ENCODE measurements around the gene ENTR1.

DNA sequence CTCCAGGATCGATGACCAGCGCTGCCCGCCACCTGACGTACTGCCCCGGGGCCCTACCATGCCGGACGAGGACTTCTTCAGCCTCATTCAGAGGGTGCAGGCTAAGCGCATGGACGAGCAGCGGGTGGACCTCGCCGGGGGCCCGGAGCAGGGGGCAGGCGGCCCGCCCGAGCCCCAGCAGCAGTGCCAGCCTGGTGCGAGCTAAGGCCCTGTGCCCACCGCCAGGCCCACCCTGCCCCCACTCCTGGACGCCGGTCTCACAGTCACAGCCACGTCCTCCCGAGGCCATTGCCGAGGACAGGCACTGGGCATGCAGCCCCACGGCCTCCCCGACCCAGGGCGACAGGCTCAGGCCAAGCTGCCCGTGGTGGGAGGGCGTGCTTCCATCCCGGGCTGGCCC, 52.4 kb downstream of the ENTR1 start:
- TF ChIP-seq, protein P1, sequence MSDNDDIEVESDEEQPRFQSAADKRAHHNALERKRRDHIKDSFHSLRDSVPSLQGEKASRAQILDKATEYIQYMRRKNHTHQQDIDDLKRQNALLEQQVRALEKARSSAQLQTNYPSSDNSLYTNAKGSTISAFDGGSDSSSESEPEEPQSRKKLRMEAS (IDR thresholded peaks at IDR 0.05) = no peak
- TF ChIP-seq EP300 (IDR thresholded peaks at IDR 0.05; ENCODE audit: borderline replicate concordance) (no peak), ZBTB7A (IDR thresholded peaks at IDR 0.05; ENCODE audit: low read depth) (no peak), YY1 (IDR thresholded peaks at IDR 0.05; ENCODE audit: low read depth) (no peak), TAF1 (IDR thresholded peaks at IDR 0.05; ENCODE audit: low read depth) (no peak), CREB1 (IDR thresholded peaks at IDR 0.05; ENCODE audit: low read depth) (no peak), TEAD4 (IDR thresholded peaks at IDR 0.05) (no peak), NFIC (IDR thresholded peaks at IDR 0.05) (no peak), EGR1 (IDR thresholded peaks at IDR 0.05) (no peak), CEBPB (IDR thresholded peaks at IDR 0.05) (no peak), FOXM1 (IDR thresholded peaks at IDR 0.05; ENCODE audit: borderline replicate concordance, low read depth) (no peak)
- TF ChIP-seq, protein P2, sequence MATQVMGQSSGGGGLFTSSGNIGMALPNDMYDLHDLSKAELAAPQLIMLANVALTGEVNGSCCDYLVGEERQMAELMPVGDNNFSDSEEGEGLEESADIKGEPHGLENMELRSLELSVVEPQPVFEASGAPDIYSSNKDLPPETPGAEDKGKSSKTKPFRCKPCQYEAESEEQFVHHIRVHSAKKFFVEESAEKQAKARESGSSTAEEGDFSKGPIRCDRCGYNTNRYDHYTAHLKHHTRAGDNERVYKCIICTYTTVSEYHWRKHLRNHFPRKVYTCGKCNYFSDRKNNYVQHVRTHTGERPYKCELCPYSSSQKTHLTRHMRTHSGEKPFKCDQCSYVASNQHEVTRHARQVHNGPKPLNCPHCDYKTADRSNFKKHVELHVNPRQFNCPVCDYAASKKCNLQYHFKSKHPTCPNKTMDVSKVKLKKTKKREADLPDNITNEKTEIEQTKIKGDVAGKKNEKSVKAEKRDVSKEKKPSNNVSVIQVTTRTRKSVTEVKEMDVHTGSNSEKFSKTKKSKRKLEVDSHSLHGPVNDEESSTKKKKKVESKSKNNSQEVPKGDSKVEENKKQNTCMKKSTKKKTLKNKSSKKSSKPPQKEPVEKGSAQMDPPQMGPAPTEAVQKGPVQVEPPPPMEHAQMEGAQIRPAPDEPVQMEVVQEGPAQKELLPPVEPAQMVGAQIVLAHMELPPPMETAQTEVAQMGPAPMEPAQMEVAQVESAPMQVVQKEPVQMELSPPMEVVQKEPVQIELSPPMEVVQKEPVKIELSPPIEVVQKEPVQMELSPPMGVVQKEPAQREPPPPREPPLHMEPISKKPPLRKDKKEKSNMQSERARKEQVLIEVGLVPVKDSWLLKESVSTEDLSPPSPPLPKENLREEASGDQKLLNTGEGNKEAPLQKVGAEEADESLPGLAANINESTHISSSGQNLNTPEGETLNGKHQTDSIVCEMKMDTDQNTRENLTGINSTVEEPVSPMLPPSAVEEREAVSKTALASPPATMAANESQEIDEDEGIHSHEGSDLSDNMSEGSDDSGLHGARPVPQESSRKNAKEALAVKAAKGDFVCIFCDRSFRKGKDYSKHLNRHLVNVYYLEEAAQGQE (IDR thresholded peaks at IDR 0.05; ENCODE audit: low read depth) = no peak
- TF ChIP-seq, protein P3, sequence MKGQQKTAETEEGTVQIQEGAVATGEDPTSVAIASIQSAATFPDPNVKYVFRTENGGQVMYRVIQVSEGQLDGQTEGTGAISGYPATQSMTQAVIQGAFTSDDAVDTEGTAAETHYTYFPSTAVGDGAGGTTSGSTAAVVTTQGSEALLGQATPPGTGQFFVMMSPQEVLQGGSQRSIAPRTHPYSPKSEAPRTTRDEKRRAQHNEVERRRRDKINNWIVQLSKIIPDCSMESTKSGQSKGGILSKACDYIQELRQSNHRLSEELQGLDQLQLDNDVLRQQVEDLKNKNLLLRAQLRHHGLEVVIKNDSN (IDR thresholded peaks at IDR 0.05) = no peak

Measured in Ishikawa (cell line).